Retinal pigment epithelial cell (primary cell): ENCODE measurements around the gene NAB2.

ENCODE experiments used
- DNase-seq: peaks from one replicate; pipeline ENCODE4 v3.0.0-alpha.2; 2010; ENCODE audit warnings: low read depth
- H3K4me3 ChIP-seq: 2 replicates; pipeline ENCODE4 v1.5.1; 2011; ENCODE audit warnings: mild to moderate bottlenecking, low read length, control low read depth, moderate library complexity
- CTCF ChIP-seq: conservative IDR thresholded peaks from 2 replicates; pipeline ENCODE4 v1.5.1; 2011; ENCODE audit warnings: low read depth, low read length, control low read depth, inconsistent platforms

The NAB2 gene

GRCh38 chr12:57128519-57129247 is 39.8 kb downstream of the NAB2 start:
- H3K4me3 ChIP-seq: peak overlapping the region; percentile 85
- DNase-seq: no peak
- TF ChIP-seq CTCF: no peak

- DNase-seq: no peak
- H3K4me3 ChIP-seq: peak overlapping the region; percentile 85
- no peak for TF ChIP-seq CTCF
These were observed 40.5 kb downstream of the NAB2 start for GRCh38 chr12:57129321-57129842.

GRCh38 chr12:57129889-57130288 is 41.0 kb downstream of the NAB2 start:
- H3K4me3 ChIP-seq: peak overlapping the region; percentile 85
- no peak for DNase-seq
- no peak for TF ChIP-seq CTCF

- DNase-seq: no peak
- peak overlapping the region; percentile 13 for H3K4me3 ChIP-seq
- TF ChIP-seq CTCF: no peak
These were observed 42.0 kb downstream of the NAB2 start for GRCh38 chr12:57130941-57131340.

GRCh38 chr12:57131896-57132744 is 43.2 kb downstream of the NAB2 start:
- no peak for DNase-seq
- no peak overlapping the region for H3K4me3 ChIP-seq
- TF ChIP-seq CTCF: no peak

GRCh38 chr12:57133013-57133569 is 44.2 kb downstream of the NAB2 start:
- H3K4me3 ChIP-seq: peak overlapping the region; percentile 11
- DNase-seq: no peak

More at GRCh38 chr12:57133013-57133569, 44.2 kb downstream of the NAB2 start:
- TF ChIP-seq CTCF: peak; percentile 13
